Mammary epithelial cell (primary cell): ENCODE measurements around the gene CHRD.

Experiments used
- CTCF ChIP-seq, 2 donors: IDR thresholded peaks in 1 of 2; conservative IDR thresholded peaks in 1 of 2; 2 replicates each; pipeline ENCODE4 v1.5.1; 2011 to 2012; ENCODE audit warnings: inconsistent platforms in 2 of 2, low read length in 2 of 2, mild to moderate bottlenecking in 2 of 2, control low read depth in 1 of 2, low read depth in 1 of 2; ENCODE audit not compliant: insufficient read depth in 1 of 2; ENCODE audit errors: extremely low read depth in 1 of 2
- EZH2 ChIP-seq: IDR thresholded peaks from 2 replicates; pipeline ENCODE4 v1.6.1; 2012; ENCODE audit warnings: low read length, inconsistent platforms, borderline replicate concordance

GRCh38 chr3:184349563-184350470 lies 30.0 kb upstream of the CHRD start:
- no peak for TF ChIP-seq CTCF (conservative IDR thresholded peaks at IDR 0.05 in 1 of 2, IDR thresholded peaks at IDR 0.05 in 1 of 2; ENCODE audit: extremely low read depth in 1 of 2, insufficient read depth in 1 of 2, low read depth in 1 of 2, low read length in 2 of 2)
- no peak for TF ChIP-seq EZH2
